Psoas muscle (tissue), 8 donors: ENCODE data around the gene MYCBP2. TPM values are rescaled to one million over a fixed set of nuclear protein-coding genes. Genes with fewer than 3 reads are reported as not detected.
"Not testable (repeated sequence)": the region's sequence is repeated elsewhere in the genome, so short reads cannot be mapped to it uniquely, and the experiment has no call there.

Experiments used
- ATAC-seq, 4 donors: fragments of 200-7000 bp; cut with Tn5 transposase; one replicate each; pipeline ENCODE4 v1.9.1; 2020; ENCODE audit warnings: moderate library complexity in 3 of 4, mild to moderate bottlenecking in 2 of 4
- DNase-seq, 2 donors: peaks; one replicate each; pipeline ENCODE4 v3.0.0-alpha.2; 2020
- H3K27ac ChIP-seq: fragments of 200-600 bp; one replicate; pipeline ENCODE4 v1.8.0; 2022
- H3K27me3 ChIP-seq, 3 donors: fragments of 200-600 bp in 1 of 3; one replicate each; pipeline versions ENCODE4 v1.6.1 to v1.8.0; 2013 to 2022; ENCODE audit warnings: low read length in 2 of 3, mild to moderate bottlenecking in 2 of 3, moderate library complexity in 1 of 3; ENCODE audit not compliant: insufficient read depth in 3 of 3
- H3K36me3 ChIP-seq, 2 donors: fragments of 200-600 bp in 1 of 2; one replicate each; pipeline versions ENCODE4 v1.6.1 to v1.8.0; 2013 to 2022; ENCODE audit warnings: low read depth in 1 of 2, mild to moderate bottlenecking in 1 of 2, moderate library complexity in 1 of 2; ENCODE audit not compliant: insufficient read depth in 1 of 2
- H3K4me1 ChIP-seq: fragments of 200-600 bp; one replicate; pipeline ENCODE4 v1.8.0; 2022
- H3K4me3 ChIP-seq: fragments of 200-600 bp; one replicate; pipeline ENCODE4 v1.8.0; 2022; ENCODE audit warnings: mild to moderate bottlenecking
- H3K9me3 ChIP-seq: fragments of 200-600 bp; one replicate; pipeline ENCODE4 v1.8.0; 2022
- CTCF ChIP-seq: fragments of 200-600 bp; IDR thresholded peaks from one replicate; pipeline ENCODE4 v1.8.0; 2022; ENCODE audit warnings: antibody characterized with exemption
- WGBS, 3 donors: extraction: QIAGEN DNeasy Blood & Tissue Kit; methylation state at CpG; one replicate each; pipeline versions ENCODE4 v1.1.6 to v1.1.7; 2013; 5-methylcytosine and 5-hydroxymethylcytosine counted together
- intact Hi-C, 2 donors: fragments of 100-400 bp; cut with DNase I; formaldehyde crosslinking; loops; one replicate each; pipeline versions ENCODE4 v1.11.0 to v1.14.2; 2022
- polyA plus RNA-seq, 3 donors: library from polyadenylated mRNA; stranded (reverse); fragments of 200-250 nt; gene quantifications; one replicate each; pipeline ENCODE4 v1.2.3, GENCODE V29; 2013
- total RNA-seq, 4 donors: library from RNA; stranded (reverse); fragmentation: NEBNext Ultra II Directional in 2 of 4; extraction: Animal tissue kit (Norgen Biotek cat#: 25700) in 2 of 4; gene quantifications; one replicate each; pipeline versions ENCODE4 v1.2.1 to v1.2.4, GENCODE V29; 2021 to 2023
- donor health status: healthy with polysubstance abuse.
- donor health status: DM: no; HTN: no; CAD: no; lungs with moderate emphysema.
- donor health status: Bipolar disorder and iron deficiency.
- donor health status: healthy.
- donor health status: DM: yes; HTN: yes; CAD: no.
- donor health status: DM: no; HTN: no; CAD: no.
- donor health status: DM: no; HTN: no; CAD: no.
- donor health status: DM: yes; HTN: yes; CAD: no.

MYCBP2 gene
- total and polyA plus RNA-seq, 7 donors, result 10.8 to 49.5 (median 35.5) TPM

GRCh38 chr13:77316430-77316829, 10.5 kb downstream of the MYCBP2 start:
- H3K36me3 ChIP-seq, result no peaks in the 10 kb centered on the region
- ATAC-seq (peak in 1 of 4 donors; percentile 19), DNase-seq (no peak)
- intact Hi-C loops, result no loop called here
- TF ChIP-seq CTCF, result no peak
- H3K27ac ChIP-seq, result no peak overlapping the region
- WGBS, 3 donors, result 48 to 64% (median 54%) methylated on average over 4 of the region's 4 CpGs
- no peaks in the 10 kb centered on the region for H3K27me3 ChIP-seq
- H3K9me3 ChIP-seq, result no peaks in the 10 kb centered on the region
- peaks cover 35% of the 10 kb centered on the region for H3K4me1 ChIP-seq
- no peak overlapping the region for H3K4me3 ChIP-seq

GRCh38 chr13:77315509-77315908, 11.4 kb downstream of the MYCBP2 start:
- H3K4me3 ChIP-seq, H3K27me3 ChIP-seq, intact Hi-C loops, H3K27ac ChIP-seq, DNase-seq, H3K9me3 ChIP-seq, H3K36me3 ChIP-seq: not testable (repeated sequence)
- ATAC-seq, result peak in 3 of 4 donors; percentile 42 to 63 (median 57)
- 51 to 71% (median 51%) methylated on average over 7 of the region's 7 CpGs for WGBS, 3 donors
- peaks cover 45% of the 10 kb centered on the region for H3K4me1 ChIP-seq

- WGBS, 3 donors, result 86 to 93% (median 92%) methylated on average over 3 of the region's 3 CpGs
- no peak for TF ChIP-seq CTCF
- Histone ChIP-seq H3K36me3 (no peaks in the 10 kb centered on the region), H3K27ac (no peak overlapping the region), H3K9me3 (no peaks in the 10 kb centered on the region), H3K4me3 (no peak overlapping the region), H3K27me3 (no peaks in the 10 kb centered on the region), H3K4me1 (peaks cover 46% of the 10 kb centered on the region)
- ATAC-seq (no peak), DNase-seq (no peak)
- intact Hi-C loops, result no loop called here
Measured at GRCh38 chr13:77313923-77314322, 13.0 kb downstream of the MYCBP2 start.

- DNase-seq, result no peak
- Histone ChIP-seq H3K4me1 (peaks cover 46% of the 10 kb centered on the region), H3K27me3 (no peaks in the 10 kb centered on the region), H3K4me3 (no peak overlapping the region), H3K27ac (no peak overlapping the region), H3K9me3 (no peaks in the 10 kb centered on the region), H3K36me3 (no peaks in the 10 kb centered on the region)
- no peak for TF ChIP-seq CTCF
- intact Hi-C loops, result no loop called here
- 38 to 45% (median 44%) methylated on average over 1 of the region's 1 CpG for WGBS, 3 donors
- ATAC-seq, result no peak
Measured at GRCh38 chr13:77312311-77312710, 14.6 kb downstream of the MYCBP2 start.

GRCh38 chr13:77310579-77311279, 16.2 kb downstream of the MYCBP2 start:
- no peak for TF ChIP-seq CTCF
- 68 to 78% (median 70%) methylated on average over 3 of the region's 3 CpGs for WGBS, 3 donors
- intact Hi-C loops, result no loop called here
- no peak overlapping the region for H3K27ac ChIP-seq
- H3K27me3 ChIP-seq, result no peaks in the 10 kb centered on the region
- H3K4me1 ChIP-seq, result peaks cover 50% of the 10 kb centered on the region
- ATAC-seq (no peak), DNase-seq (no peak)
- no peaks in the 10 kb centered on the region for H3K9me3 ChIP-seq
- H3K36me3 ChIP-seq, result no peaks in the 10 kb centered on the region
- no peak overlapping the region for H3K4me3 ChIP-seq
